GM23338 (cell line): ENCODE data around the gene MAP2K1. TPM values are rescaled to one million over a fixed set of nuclear protein-coding genes. Genes with fewer than 3 reads are reported as not detected.

Experiments used
- ATAC-seq: fragments of 200-7000 bp; cut with Tn5 transposase; 3 replicates; pipeline ENCODE4 v1.9.1; 2020
- DNase-seq: peaks from one replicate; pipeline ENCODE4 v3.0.0-alpha.2; 2015; ENCODE audit warnings: low spot score
- H2AFZ ChIP-seq: fragments of 200-600 bp; sonication (generic); 2 replicates; pipeline ENCODE4 v1.8.0; 2016; ENCODE audit warnings: antibody characterized with exemption, mild to moderate bottlenecking, moderate library complexity
- H3F3A ChIP-seq: fragments of 200-600 bp; sonication (generic); replicated peaks from 2 replicates; pipeline ENCODE4 v1.8.0; 2017; ENCODE audit warnings: antibody characterized with exemption, mixed run types, low read depth
- H3K27ac ChIP-seq: fragments of 200-600 bp; sonication (generic); 2 replicates; pipeline ENCODE4 v1.6.1; 2016; ENCODE audit warnings: low read depth
- H3K27me3 ChIP-seq: fragments of 200-600 bp; sonication (generic); 2 replicates; pipeline ENCODE4 v1.8.0; 2016; ENCODE audit warnings: mild to moderate bottlenecking, mixed run types, moderate library complexity; ENCODE audit not compliant: insufficient read depth
- H3K36me3 ChIP-seq: fragments of 200-600 bp; sonication (generic); 2 replicates; pipeline ENCODE4 v1.8.0; 2016; ENCODE audit warnings: mild to moderate bottlenecking; ENCODE audit not compliant: insufficient read depth
- H3K4me1 ChIP-seq: fragments of 200-600 bp; sonication (generic); 2 replicates; pipeline ENCODE4 v1.8.0; 2016; ENCODE audit warnings: mild to moderate bottlenecking, moderate library complexity; ENCODE audit not compliant: insufficient read depth
- H3K4me2 ChIP-seq: fragments of 200-600 bp; sonication (generic); 2 replicates; pipeline ENCODE4 v1.7.1; 2017; ENCODE audit warnings: mixed run types
- H3K4me3 ChIP-seq: fragments of 200-600 bp; sonication (generic); 2 replicates; pipeline ENCODE4 v1.6.1; 2016; ENCODE audit warnings: mixed run types
- H3K79me2 ChIP-seq: fragments of 200-600 bp; sonication (generic); replicated peaks from 2 replicates; pipeline ENCODE4 v1.8.0; 2017; ENCODE audit warnings: mild to moderate bottlenecking; ENCODE audit not compliant: insufficient read depth
- H3K9me2 ChIP-seq: fragments of 200-600 bp; sonication (generic); 2 replicates; pipeline ENCODE4 v1.8.0; 2017; ENCODE audit not compliant: insufficient read depth
- H4K20me1 ChIP-seq: fragments of 200-600 bp; sonication (generic); replicated peaks from 2 replicates; pipeline ENCODE4 v1.8.0; 2017; ENCODE audit warnings: mild to moderate bottlenecking; ENCODE audit not compliant: insufficient read depth
- H3K27ac Mint-ChIP-seq: 2 replicates; pipeline ENCODE4 v1.8.0; 2020; ENCODE audit warnings: inconsistent platforms, mild to moderate bottlenecking, moderate library complexity, mixed read lengths
- H3K27me3 Mint-ChIP-seq: 3 replicates; pipeline ENCODE4 v1.8.0; 2022; ENCODE audit warnings: low read depth, mild to moderate bottlenecking, moderate library complexity, mixed read lengths, inconsistent platforms; ENCODE audit not compliant: insufficient read depth, poor library complexity
- H3K36me3 Mint-ChIP-seq: 3 replicates; pipeline ENCODE4 v1.8.0; 2021; ENCODE audit warnings: low read depth, mild to moderate bottlenecking, inconsistent platforms, moderate library complexity, mixed read lengths
- H3K4me1 Mint-ChIP-seq: 3 replicates; pipeline ENCODE4 v1.8.0; 2020; ENCODE audit warnings: mild to moderate bottlenecking, inconsistent platforms, mixed read lengths
- H3K4me3 Mint-ChIP-seq: 3 replicates; pipeline ENCODE4 v1.8.0; 2021; ENCODE audit warnings: moderate library complexity, mild to moderate bottlenecking, inconsistent platforms, mixed read lengths
- H3K9me3 Mint-ChIP-seq: 3 replicates; pipeline ENCODE4 v1.8.0; 2020; ENCODE audit warnings: moderate library complexity, mild to moderate bottlenecking, inconsistent platforms, mixed read lengths
- CREB1 ChIP-seq: fragments of 250-450 bp; sonication (Bioruptor Pico); IDR thresholded peaks from 2 replicates; pipeline ENCODE4 v1.5.0; 2020; ENCODE audit warnings: low read depth, mild to moderate bottlenecking, moderate library complexity
- EZH2 ChIP-seq: fragments of 200-600 bp; sonication (generic); IDR thresholded peaks from one replicate; pipeline ENCODE4 v1.8.0; 2017; ENCODE audit warnings: antibody characterized with exemption, mild to moderate bottlenecking, low read depth; ENCODE audit not compliant: unreplicated experiment
- EZH2phosphoT487 ChIP-seq: fragments of 200-600 bp; sonication (generic); IDR thresholded peaks from one replicate; pipeline ENCODE4 v1.8.1; 2018; ENCODE audit warnings: antibody characterized with exemption; ENCODE audit not compliant: unreplicated experiment
- JUNB ChIP-seq: IDR thresholded peaks from one replicate; pipeline ENCODE4 v1.6.1; 2016; ENCODE audit warnings: antibody characterized with exemption; ENCODE audit not compliant: unreplicated experiment
- NANOG ChIP-seq: IDR thresholded peaks from 2 replicates; pipeline ENCODE4 v1.6.1; 2016; ENCODE audit warnings: antibody characterized with exemption, borderline replicate concordance
- POLR2AphosphoS5 ChIP-seq: IDR thresholded peaks from 2 replicates; pipeline ENCODE4 v1.6.1; 2016; ENCODE audit warnings: antibody characterized with exemption, low read depth
- STAT1 ChIP-seq: IDR thresholded peaks from one replicate; pipeline ENCODE4 v1.6.1; 2016; ENCODE audit warnings: antibody characterized with exemption; ENCODE audit not compliant: unreplicated experiment
- ZNF114 ChIP-seq: fragments of 250-450 bp; sonication (Bioruptor Pico); IDR thresholded peaks from 2 replicates; pipeline ENCODE4 v1.5.0; 2020; ENCODE audit warnings: mild to moderate bottlenecking, moderate library complexity
- ZNF331 ChIP-seq: fragments of 250-450 bp; sonication (Bioruptor Pico); IDR thresholded peaks from 2 replicates; pipeline ENCODE4 v1.5.0; 2020; ENCODE audit warnings: low read depth, mild to moderate bottlenecking, moderate library complexity
- polyA plus RNA-seq: library from polyadenylated mRNA; unstranded; fragments of >200 nt; fragmentation: Nextera tagmentation; extraction: Ambion mirVana; gene quantifications from 2 replicates; pipeline ENCODE4 v1.2.1, GENCODE V29; 2016
- total RNA-seq: library from RNA; depleted of rRNA; stranded (reverse); fragments of >200 nt; shearing (Covaris generic); gene quantifications from 2 replicates; pipeline ENCODE4 v1.2.3, GENCODE V29; 2014
- TF ChIP-seq, protein P1 (sequence below), 2 experiments: fragments of 200-600 bp in 1 of 2; sonication (generic) in 1 of 2; conservative IDR thresholded peaks; 2 replicates each; pipeline versions ENCODE4 v1.5.1 to v1.6.1; 2016 to 2017; ENCODE audit warnings: antibody characterized with exemption in 2 of 2, low read depth in 2 of 2, mild to moderate bottlenecking in 2 of 2, moderate library complexity in 1 of 2
- TF ChIP-seq, protein P2 (sequence below): IDR thresholded peaks from one replicate; pipeline ENCODE4 v1.6.1; 2018; ENCODE audit warnings: antibody characterized with exemption; ENCODE audit not compliant: unreplicated experiment
- TF ChIP-seq, protein P3 (sequence below): IDR thresholded peaks from 2 replicates; pipeline ENCODE4 v1.6.1; 2016; ENCODE audit warnings: antibody characterized with exemption
- TF ChIP-seq, protein P4 (sequence below): fragments of 250-450 bp; sonication (Bioruptor Pico); IDR thresholded peaks from 2 replicates; pipeline ENCODE4 v1.5.0; 2020; ENCODE audit warnings: mild to moderate bottlenecking, moderate library complexity

Gene MAP2K1
- total and polyA plus RNA-seq, 2 experiments from 2014 or later = 42.0 to 68.5 TPM

DNA sequence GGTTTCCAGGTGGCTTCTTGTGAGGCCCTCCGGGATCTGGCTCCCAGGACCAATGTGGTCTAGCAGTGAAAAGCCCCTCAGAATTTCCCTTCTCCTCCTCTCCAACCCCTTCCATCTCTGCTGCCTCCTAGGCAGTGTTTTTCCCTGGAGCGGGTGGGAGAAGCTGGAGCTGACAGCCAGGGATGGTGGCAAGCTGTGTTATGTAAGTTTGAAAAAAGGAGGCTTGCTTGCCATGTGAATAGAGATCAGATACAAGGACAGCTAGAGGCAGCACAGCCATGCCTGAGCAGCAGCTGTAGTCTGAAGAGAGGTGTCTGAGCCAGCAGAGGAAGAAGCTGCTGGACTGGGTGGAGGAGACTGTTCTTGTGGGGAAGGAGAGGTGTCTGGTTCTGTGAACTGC is 90.3 kb downstream of the MAP2K1 start (continued):
- TF ChIP-seq EZH2 = no peak

DNA sequence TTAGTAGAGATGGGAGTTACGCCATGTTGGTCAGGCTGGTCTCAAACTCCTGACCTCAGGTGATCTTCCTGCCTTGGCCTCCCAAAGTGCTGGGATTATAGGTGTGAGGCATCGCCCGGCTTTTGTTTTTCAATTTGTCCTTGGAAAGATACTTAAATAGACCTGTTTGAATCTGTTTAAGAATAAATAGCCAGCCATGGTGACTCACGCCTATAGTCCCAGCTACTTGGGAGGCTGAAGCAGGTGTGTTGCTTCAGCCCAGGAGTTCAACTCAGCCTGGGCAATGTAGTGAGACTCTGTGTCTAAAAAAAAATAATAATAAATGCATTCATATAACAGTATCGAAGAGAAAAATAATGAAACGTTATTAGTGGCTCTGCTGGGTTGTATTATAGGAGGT is 93.6 kb downstream of the MAP2K1 start:
- peaks cover 14% of the 10 kb centered on the region for H3K27me3 Mint-ChIP-seq
- no peaks in the 10 kb centered on the region; the same call in 1 of the 2 replicates for H4K20me1 ChIP-seq
- H3K9me3 Mint-ChIP-seq = no peaks in the 10 kb centered on the region
- peaks cover 2% of the 10 kb centered on the region; the same call in 1 of the 2 replicates for H3F3A ChIP-seq
- H3K4me1 ChIP-seq = peaks cover 14% of the 10 kb centered on the region
- no peak overlapping the region; the same call in 1 of the 2 replicates for H3K27ac Mint-ChIP-seq
- no peak for DNase-seq
- H3K4me2 ChIP-seq = no peak overlapping the region
- TF ChIP-seq, protein P1, sequence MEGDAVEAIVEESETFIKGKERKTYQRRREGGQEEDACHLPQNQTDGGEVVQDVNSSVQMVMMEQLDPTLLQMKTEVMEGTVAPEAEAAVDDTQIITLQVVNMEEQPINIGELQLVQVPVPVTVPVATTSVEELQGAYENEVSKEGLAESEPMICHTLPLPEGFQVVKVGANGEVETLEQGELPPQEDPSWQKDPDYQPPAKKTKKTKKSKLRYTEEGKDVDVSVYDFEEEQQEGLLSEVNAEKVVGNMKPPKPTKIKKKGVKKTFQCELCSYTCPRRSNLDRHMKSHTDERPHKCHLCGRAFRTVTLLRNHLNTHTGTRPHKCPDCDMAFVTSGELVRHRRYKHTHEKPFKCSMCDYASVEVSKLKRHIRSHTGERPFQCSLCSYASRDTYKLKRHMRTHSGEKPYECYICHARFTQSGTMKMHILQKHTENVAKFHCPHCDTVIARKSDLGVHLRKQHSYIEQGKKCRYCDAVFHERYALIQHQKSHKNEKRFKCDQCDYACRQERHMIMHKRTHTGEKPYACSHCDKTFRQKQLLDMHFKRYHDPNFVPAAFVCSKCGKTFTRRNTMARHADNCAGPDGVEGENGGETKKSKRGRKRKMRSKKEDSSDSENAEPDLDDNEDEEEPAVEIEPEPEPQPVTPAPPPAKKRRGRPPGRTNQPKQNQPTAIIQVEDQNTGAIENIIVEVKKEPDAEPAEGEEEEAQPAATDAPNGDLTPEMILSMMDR (conservative IDR thresholded peaks at IDR 0.05; ENCODE audit: low read depth in 2 of 2) = no peak
- no peak for TF ChIP-seq JUNB
- TF ChIP-seq, protein P2, sequence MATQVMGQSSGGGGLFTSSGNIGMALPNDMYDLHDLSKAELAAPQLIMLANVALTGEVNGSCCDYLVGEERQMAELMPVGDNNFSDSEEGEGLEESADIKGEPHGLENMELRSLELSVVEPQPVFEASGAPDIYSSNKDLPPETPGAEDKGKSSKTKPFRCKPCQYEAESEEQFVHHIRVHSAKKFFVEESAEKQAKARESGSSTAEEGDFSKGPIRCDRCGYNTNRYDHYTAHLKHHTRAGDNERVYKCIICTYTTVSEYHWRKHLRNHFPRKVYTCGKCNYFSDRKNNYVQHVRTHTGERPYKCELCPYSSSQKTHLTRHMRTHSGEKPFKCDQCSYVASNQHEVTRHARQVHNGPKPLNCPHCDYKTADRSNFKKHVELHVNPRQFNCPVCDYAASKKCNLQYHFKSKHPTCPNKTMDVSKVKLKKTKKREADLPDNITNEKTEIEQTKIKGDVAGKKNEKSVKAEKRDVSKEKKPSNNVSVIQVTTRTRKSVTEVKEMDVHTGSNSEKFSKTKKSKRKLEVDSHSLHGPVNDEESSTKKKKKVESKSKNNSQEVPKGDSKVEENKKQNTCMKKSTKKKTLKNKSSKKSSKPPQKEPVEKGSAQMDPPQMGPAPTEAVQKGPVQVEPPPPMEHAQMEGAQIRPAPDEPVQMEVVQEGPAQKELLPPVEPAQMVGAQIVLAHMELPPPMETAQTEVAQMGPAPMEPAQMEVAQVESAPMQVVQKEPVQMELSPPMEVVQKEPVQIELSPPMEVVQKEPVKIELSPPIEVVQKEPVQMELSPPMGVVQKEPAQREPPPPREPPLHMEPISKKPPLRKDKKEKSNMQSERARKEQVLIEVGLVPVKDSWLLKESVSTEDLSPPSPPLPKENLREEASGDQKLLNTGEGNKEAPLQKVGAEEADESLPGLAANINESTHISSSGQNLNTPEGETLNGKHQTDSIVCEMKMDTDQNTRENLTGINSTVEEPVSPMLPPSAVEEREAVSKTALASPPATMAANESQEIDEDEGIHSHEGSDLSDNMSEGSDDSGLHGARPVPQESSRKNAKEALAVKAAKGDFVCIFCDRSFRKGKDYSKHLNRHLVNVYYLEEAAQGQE = no peak
- no peak for TF ChIP-seq POLR2AphosphoS5
- TF ChIP-seq CREB1 = no peak
- TF ChIP-seq EZH2 = no peak
- TF ChIP-seq NANOG = no peak
- no peak for TF ChIP-seq ZNF331 (CRISPR knock-in tag)
- TF ChIP-seq, protein P3, sequence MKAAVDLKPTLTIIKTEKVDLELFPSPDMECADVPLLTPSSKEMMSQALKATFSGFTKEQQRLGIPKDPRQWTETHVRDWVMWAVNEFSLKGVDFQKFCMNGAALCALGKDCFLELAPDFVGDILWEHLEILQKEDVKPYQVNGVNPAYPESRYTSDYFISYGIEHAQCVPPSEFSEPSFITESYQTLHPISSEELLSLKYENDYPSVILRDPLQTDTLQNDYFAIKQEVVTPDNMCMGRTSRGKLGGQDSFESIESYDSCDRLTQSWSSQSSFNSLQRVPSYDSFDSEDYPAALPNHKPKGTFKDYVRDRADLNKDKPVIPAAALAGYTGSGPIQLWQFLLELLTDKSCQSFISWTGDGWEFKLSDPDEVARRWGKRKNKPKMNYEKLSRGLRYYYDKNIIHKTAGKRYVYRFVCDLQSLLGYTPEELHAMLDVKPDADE = no peak
- TF ChIP-seq STAT1 = no peak
- no peak for TF ChIP-seq ZNF114 (CRISPR knock-in tag)
- TF ChIP-seq, protein P4, sequence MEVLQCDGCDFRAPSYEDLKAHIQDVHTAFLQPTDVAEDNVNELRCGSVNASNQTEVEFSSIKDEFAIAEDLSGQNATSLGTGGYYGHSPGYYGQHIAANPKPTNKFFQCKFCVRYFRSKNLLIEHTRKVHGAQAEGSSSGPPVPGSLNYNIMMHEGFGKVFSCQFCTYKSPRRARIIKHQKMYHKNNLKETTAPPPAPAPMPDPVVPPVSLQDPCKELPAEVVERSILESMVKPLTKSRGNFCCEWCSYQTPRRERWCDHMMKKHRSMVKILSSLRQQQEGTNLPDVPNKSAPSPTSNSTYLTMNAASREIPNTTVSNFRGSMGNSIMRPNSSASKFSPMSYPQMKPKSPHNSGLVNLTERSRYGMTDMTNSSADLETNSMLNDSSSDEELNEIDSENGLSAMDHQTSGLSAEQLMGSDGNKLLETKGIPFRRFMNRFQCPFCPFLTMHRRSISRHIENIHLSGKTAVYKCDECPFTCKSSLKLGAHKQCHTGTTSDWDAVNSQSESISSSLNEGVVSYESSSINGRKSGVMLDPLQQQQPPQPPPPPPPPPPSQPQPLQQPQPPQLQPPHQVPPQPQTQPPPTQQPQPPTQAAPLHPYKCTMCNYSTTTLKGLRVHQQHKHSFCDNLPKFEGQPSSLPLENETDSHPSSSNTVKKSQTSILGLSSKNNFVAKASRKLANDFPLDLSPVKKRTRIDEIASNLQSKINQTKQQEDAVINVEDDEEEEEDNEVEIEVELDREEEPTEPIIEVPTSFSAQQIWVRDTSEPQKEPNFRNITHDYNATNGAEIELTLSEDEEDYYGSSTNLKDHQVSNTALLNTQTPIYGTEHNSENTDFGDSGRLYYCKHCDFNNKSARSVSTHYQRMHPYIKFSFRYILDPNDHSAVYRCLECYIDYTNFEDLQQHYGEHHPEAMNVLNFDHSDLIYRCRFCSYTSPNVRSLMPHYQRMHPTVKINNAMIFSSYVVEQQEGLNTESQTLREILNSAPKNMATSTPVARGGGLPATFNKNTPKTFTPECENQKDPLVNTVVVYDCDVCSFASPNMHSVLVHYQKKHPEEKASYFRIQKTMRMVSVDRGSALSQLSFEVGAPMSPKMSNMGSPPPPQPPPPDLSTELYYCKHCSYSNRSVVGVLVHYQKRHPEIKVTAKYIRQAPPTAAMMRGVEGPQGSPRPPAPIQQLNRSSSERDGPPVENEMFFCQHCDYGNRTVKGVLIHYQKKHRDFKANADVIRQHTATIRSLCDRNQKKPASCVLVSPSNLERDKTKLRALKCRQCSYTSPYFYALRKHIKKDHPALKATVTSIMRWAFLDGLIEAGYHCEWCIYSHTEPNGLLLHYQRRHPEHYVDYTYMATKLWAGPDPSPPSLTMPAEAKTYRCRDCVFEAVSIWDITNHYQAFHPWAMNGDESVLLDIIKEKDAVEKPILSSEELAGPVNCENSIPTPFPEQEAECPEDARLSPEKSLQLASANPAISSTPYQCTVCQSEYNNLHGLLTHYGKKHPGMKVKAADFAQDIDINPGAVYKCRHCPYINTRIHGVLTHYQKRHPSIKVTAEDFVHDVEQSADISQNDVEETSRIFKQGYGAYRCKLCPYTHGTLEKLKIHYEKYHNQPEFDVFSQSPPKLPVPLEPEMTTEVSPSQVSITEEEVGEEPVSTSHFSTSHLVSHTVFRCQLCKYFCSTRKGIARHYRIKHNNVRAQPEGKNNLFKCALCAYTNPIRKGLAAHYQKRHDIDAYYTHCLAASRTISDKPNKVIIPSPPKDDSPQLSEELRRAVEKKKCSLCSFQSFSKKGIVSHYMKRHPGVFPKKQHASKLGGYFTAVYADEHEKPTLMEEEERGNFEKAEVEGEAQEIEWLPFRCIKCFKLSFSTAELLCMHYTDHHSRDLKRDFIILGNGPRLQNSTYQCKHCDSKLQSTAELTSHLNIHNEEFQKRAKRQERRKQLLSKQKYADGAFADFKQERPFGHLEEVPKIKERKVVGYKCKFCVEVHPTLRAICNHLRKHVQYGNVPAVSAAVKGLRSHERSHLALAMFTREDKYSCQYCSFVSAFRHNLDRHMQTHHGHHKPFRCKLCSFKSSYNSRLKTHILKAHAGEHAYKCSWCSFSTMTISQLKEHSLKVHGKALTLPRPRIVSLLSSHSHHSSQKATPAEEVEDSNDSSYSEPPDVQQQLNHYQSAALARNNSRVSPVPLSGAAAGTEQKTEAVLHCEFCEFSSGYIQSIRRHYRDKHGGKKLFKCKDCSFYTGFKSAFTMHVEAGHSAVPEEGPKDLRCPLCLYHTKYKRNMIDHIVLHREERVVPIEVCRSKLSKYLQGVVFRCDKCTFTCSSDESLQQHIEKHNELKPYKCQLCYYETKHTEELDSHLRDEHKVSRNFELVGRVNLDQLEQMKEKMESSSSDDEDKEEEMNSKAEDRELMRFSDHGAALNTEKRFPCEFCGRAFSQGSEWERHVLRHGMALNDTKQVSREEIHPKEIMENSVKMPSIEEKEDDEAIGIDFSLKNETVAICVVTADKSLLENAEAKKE = no peak
- no peak for TF ChIP-seq EZH2phosphoT487
- H3K9me2 ChIP-seq = no peaks in the 10 kb centered on the region
- H3K36me3 ChIP-seq = peaks cover 10% of the 10 kb centered on the region
- no peaks in the 10 kb centered on the region for H3K27me3 ChIP-seq
- H3K36me3 Mint-ChIP-seq = peaks cover 33% of the 10 kb centered on the region
- ATAC-seq = no peak
- peaks cover 28% of the 10 kb centered on the region for H3K4me1 Mint-ChIP-seq
- peaks cover 10% of the 10 kb centered on the region for H3K79me2 ChIP-seq
- H3K4me3 Mint-ChIP-seq = no peak overlapping the region
- no peak overlapping the region for H3K4me3 ChIP-seq
- no peak overlapping the region for H2AFZ ChIP-seq
- no peak overlapping the region for H3K27ac ChIP-seq
